Neural cell (in vitro differentiated cells): Measurements from ENCODE around the gene RPL27A. TPM values are rescaled to one million over a fixed set of nuclear protein-coding genes. Genes with fewer than 3 reads are reported as not detected.

Experiments used
- H2AFZ ChIP-seq: fragments of 200-600, 300-800 bp; sonication (generic), shearing (Covaris generic); 2 replicates; pipeline ENCODE4 v1.6.0; 2014; ENCODE audit warnings: low read depth, mild to moderate bottlenecking, antibody characterized with exemption, low read length, moderate library complexity
- H3F3A ChIP-seq: fragments of 200-600 bp; shearing (Covaris generic); 2 replicates; pipeline ENCODE4 v1.6.1; 2016; ENCODE audit warnings: mild to moderate bottlenecking, moderate library complexity, mixed read lengths, antibody characterized with exemption, low read length; ENCODE audit not compliant: insufficient read depth, poor library complexity, severe bottlenecking
- H3K27ac ChIP-seq: fragments of 200-600, 300-800 bp; sonication (generic), shearing (Covaris generic); 2 replicates; pipeline ENCODE4 v1.5.1; 2014; ENCODE audit warnings: mild to moderate bottlenecking, low read length, moderate library complexity
- H3K27me3 ChIP-seq: fragments of 300-800, 200-600 bp; sonication (generic), shearing (Covaris generic); 2 replicates; pipeline ENCODE4 v1.6.0; 2014; ENCODE audit warnings: mild to moderate bottlenecking, low read depth, low read length, moderate library complexity; ENCODE audit not compliant: insufficient read depth
- H3K36me3 ChIP-seq: fragments of 300-800, 200-600 bp; sonication (generic), shearing (Covaris generic); 2 replicates; pipeline ENCODE4 v1.5.1; 2014; ENCODE audit warnings: mild to moderate bottlenecking, antibody characterized with exemption, low read length, moderate library complexity; ENCODE audit not compliant: insufficient read depth
- H3K4me2 ChIP-seq: fragments of 300-800, 200-600 bp; sonication (generic), shearing (Covaris generic); 2 replicates; pipeline ENCODE4 v1.6.0; 2014; ENCODE audit warnings: mild to moderate bottlenecking, low read length
- H3K4me3 ChIP-seq: fragments of 300-800, 200-600 bp; sonication (generic), shearing (Covaris generic); 2 replicates; pipeline ENCODE4 v1.5.1; 2014; ENCODE audit warnings: mild to moderate bottlenecking, low read length, moderate library complexity
- H3K79me2 ChIP-seq: fragments of 200-600 bp; shearing (Covaris generic); replicated peaks from 2 replicates; pipeline ENCODE4 v1.6.0; 2014; ENCODE audit warnings: mild to moderate bottlenecking, low read length, moderate library complexity; ENCODE audit not compliant: insufficient read depth
- H3K9ac ChIP-seq: fragments of 300-800, 200-600 bp; sonication (generic), shearing (Covaris generic); 2 replicates; pipeline ENCODE4 v1.6.1; 2016; ENCODE audit warnings: mild to moderate bottlenecking, low read length, mixed read lengths
- H3K9me2 ChIP-seq: fragments of 200-600 bp; shearing (Covaris generic); 2 replicates; pipeline ENCODE4 v1.6.1; 2016; ENCODE audit warnings: mild to moderate bottlenecking, low read length, mixed read lengths; ENCODE audit not compliant: insufficient read depth
- H3K9me3 ChIP-seq: fragments of 200-600, 300-800 bp; sonication (generic), shearing (Covaris generic); 2 replicates; pipeline ENCODE4 v1.6.1; 2016; ENCODE audit warnings: mild to moderate bottlenecking, mixed run types, low read length, moderate library complexity, mixed read lengths
- H4K20me1 ChIP-seq: fragments of 200-600 bp; shearing (Covaris generic); 2 replicates; pipeline ENCODE4 v1.6.1; 2016; ENCODE audit warnings: mild to moderate bottlenecking, mixed run types; ENCODE audit not compliant: insufficient read depth
- CTCF ChIP-seq: fragments of 450-650 bp; IDR thresholded peaks from 2 replicates; pipeline ENCODE4 v1.5.1; 2014; ENCODE audit warnings: antibody characterized with exemption, mild to moderate bottlenecking, moderate library complexity; ENCODE audit not compliant: poor library complexity, severe bottlenecking
- EP300 ChIP-seq: fragments of 450-650 bp; conservative IDR thresholded peaks from 2 replicates; pipeline ENCODE4 v1.6.1; 2014; ENCODE audit warnings: antibody characterized with exemption, mild to moderate bottlenecking, moderate library complexity; ENCODE audit not compliant: poor library complexity, severe bottlenecking
- EZH2 ChIP-seq: fragments of 200-600, 300-800 bp; shearing (Covaris generic), sonication (generic); IDR thresholded peaks from 2 replicates; pipeline ENCODE4 v1.6.1; 2014; ENCODE audit warnings: antibody characterized with exemption, low read length, borderline replicate concordance, mild to moderate bottlenecking; ENCODE audit not compliant: insufficient read depth, poor library complexity, severe bottlenecking
- MXI1 ChIP-seq: fragments of 450-650 bp; conservative IDR thresholded peaks from 2 replicates; pipeline ENCODE4 v1.6.1; 2014; ENCODE audit warnings: antibody characterized with exemption, mild to moderate bottlenecking; ENCODE audit not compliant: poor library complexity, severe bottlenecking
- POLR2AphosphoS5 ChIP-seq: IDR thresholded peaks from 2 replicates; pipeline ENCODE4 v1.6.1; 2012
- RAD21 ChIP-seq: fragments of 450-650 bp; conservative IDR thresholded peaks from 2 replicates; pipeline ENCODE4 v1.6.1; 2014; ENCODE audit warnings: antibody characterized with exemption, mild to moderate bottlenecking, moderate library complexity
- REST ChIP-seq: IDR thresholded peaks from 2 replicates; pipeline ENCODE4 v1.6.1; 2012; ENCODE audit warnings: borderline replicate concordance
- SMC3 ChIP-seq: fragments of 450-650 bp; conservative IDR thresholded peaks from 2 replicates; pipeline ENCODE4 v1.6.1; 2014; ENCODE audit warnings: antibody characterized with exemption, mild to moderate bottlenecking, moderate library complexity; ENCODE audit not compliant: poor library complexity
- TAF1 ChIP-seq: IDR thresholded peaks from 2 replicates; pipeline ENCODE4 v1.6.1; 2012; ENCODE audit warnings: low read depth
- polyA plus RNA-seq: library from polyadenylated mRNA; depleted of rRNA; stranded (reverse); fragments of >200 nt; gene quantifications from 2 replicates; pipeline ENCODE4 v1.2.3, GENCODE V29; 2014

RPL27A gene
- polyA plus RNA-seq, 1 donor from 2014 or later, result 700 TPM

- no peaks in the 10 kb centered on the region for H3K36me3 ChIP-seq
- TF ChIP-seq EP300 (no peak), EZH2 (no peak), RAD21 (no peak), TAF1 (no peak), POLR2AphosphoS5 (no peak), REST (no peak), SMC3 (no peak), MXI1 (no peak), CTCF (no peak)
- H4K20me1 ChIP-seq, result no peaks in the 10 kb centered on the region
- peaks cover 14% of the 10 kb centered on the region for H3K79me2 ChIP-seq
- no peak overlapping the region for H3K4me3 ChIP-seq
- H3K9me3 ChIP-seq, result no peaks in the 10 kb centered on the region
- no peak overlapping the region for H3K9ac ChIP-seq
- no peak overlapping the region for H3K27ac ChIP-seq
- no peaks in the 10 kb centered on the region for H3K9me2 ChIP-seq
- no peak overlapping the region for H2AFZ ChIP-seq
- no peaks in the 10 kb centered on the region for H3K27me3 ChIP-seq
- H3K4me2 ChIP-seq, result no peak overlapping the region
- H3F3A ChIP-seq, result no peaks in the 10 kb centered on the region
These were observed 3.6 kb upstream of the RPL27A start for GRCh38 chr11:8679006-8679405.

GRCh38 chr11:8681837-8682302 is 722 bp upstream of the RPL27A start:
- Histone ChIP-seq H3F3A (no peaks in the 10 kb centered on the region), H3K9me3 (no peaks in the 10 kb centered on the region), H3K79me2 (peaks cover 19% of the 10 kb centered on the region), H3K27me3 (no peaks in the 10 kb centered on the region), H4K20me1 (no peaks in the 10 kb centered on the region), H3K9ac (peak overlapping the region; percentile 98), H3K36me3 (peaks cover 7% of the 10 kb centered on the region), H3K4me3 (peak overlapping the region; percentile 81), H3K9me2 (no peaks in the 10 kb centered on the region), H3K27ac (peak overlapping the region; percentile 97), H2AFZ (peak overlapping the region; percentile 96), H3K4me2 (peak overlapping the region; percentile 83)
- TF ChIP-seq RAD21 (no peak), SMC3 (no peak), TAF1 (no peak), MXI1 (no peak), CTCF (no peak), POLR2AphosphoS5 (no peak), REST (no peak), EP300 (no peak), EZH2 (no peak)
